Neuronal stem cell (in vitro differentiated cells): ENCODE data around the gene ZNF841.

Experiments used
- DNase-seq: peaks from one replicate; pipeline ENCODE4 v3.0.0-alpha.2; 2013; ENCODE audit warnings: low spot score
- H2AFZ ChIP-seq: one replicate; pipeline ENCODE4 v1.6.1; 2013; ENCODE audit warnings: mild to moderate bottlenecking, low read length, inconsistent platforms
- H2AK5ac ChIP-seq: 2 replicates; pipeline ENCODE4 v1.6.1; 2013; ENCODE audit warnings: low read depth, mild to moderate bottlenecking, inconsistent platforms, low read length, moderate library complexity, mixed read lengths
- H2BK120ac ChIP-seq: 2 replicates; pipeline ENCODE4 v1.6.1; 2013; ENCODE audit warnings: low read depth, mild to moderate bottlenecking, inconsistent platforms, low read length, moderate library complexity, mixed read lengths
- H2BK12ac ChIP-seq: one replicate; pipeline ENCODE4 v1.6.1; 2013; ENCODE audit warnings: low read length, inconsistent platforms
- H2BK15ac ChIP-seq: 2 replicates; pipeline ENCODE4 v1.6.1; 2013; ENCODE audit warnings: mild to moderate bottlenecking, low read length, inconsistent platforms, mixed read lengths
- H2BK5ac ChIP-seq: one replicate; pipeline ENCODE4 v1.6.1; 2013; ENCODE audit warnings: inconsistent platforms, mild to moderate bottlenecking, low read length, moderate library complexity
- H3K14ac ChIP-seq: one replicate; pipeline ENCODE4 v1.6.1; 2013; ENCODE audit warnings: low read length, inconsistent platforms
- H3K18ac ChIP-seq: 2 replicates; pipeline ENCODE4 v1.6.1; 2013; ENCODE audit warnings: low read length, inconsistent platforms
- H3K23ac ChIP-seq: 2 replicates; pipeline ENCODE4 v1.6.1; 2013; ENCODE audit warnings: low read depth, mild to moderate bottlenecking, mixed read lengths, low read length, inconsistent platforms; ENCODE audit not compliant: poor library complexity
- H3K27ac ChIP-seq: replicated peaks from 3 replicates; pipeline ENCODE4 v1.5.1; 2013; ENCODE audit warnings: low read length, inconsistent platforms
- H3K27me3 ChIP-seq, 3 experiments: 2 replicates each; pipeline ENCODE4 v1.6.1; 2013; ENCODE audit warnings: low read length in 3 of 3, mild to moderate bottlenecking in 2 of 3, inconsistent platforms in 1 of 3, low read depth in 1 of 3, mixed read lengths in 1 of 3, moderate library complexity in 1 of 3; ENCODE audit not compliant: control insufficient read depth in 3 of 3, insufficient read depth in 3 of 3
- H3K36me3 ChIP-seq, 2 donors: replicated peaks in 1 of 2; 2 replicates each; pipeline ENCODE4 v1.6.1; 2013; ENCODE audit warnings: low read length in 2 of 2; ENCODE audit not compliant: control insufficient read depth in 2 of 2, insufficient read depth in 2 of 2
- H3K4ac ChIP-seq: 2 replicates; pipeline ENCODE4 v1.6.1; 2013; ENCODE audit warnings: inconsistent platforms, mild to moderate bottlenecking, low read length, moderate library complexity
- H3K4me1 ChIP-seq, 2 donors: 1 replicate in 1 of 2; 2 replicates in 1 of 2; pipeline ENCODE4 v1.6.1; 2013; ENCODE audit warnings: low read length in 2 of 2, low read depth in 1 of 2; ENCODE audit not compliant: control insufficient read depth in 2 of 2, insufficient read depth in 1 of 2
- H3K4me2 ChIP-seq: one replicate; pipeline ENCODE4 v1.6.1; 2013; ENCODE audit warnings: mild to moderate bottlenecking, low read length, inconsistent platforms; ENCODE audit not compliant: insufficient read depth, poor library complexity, severe bottlenecking
- H3K4me3 ChIP-seq, 2 donors: 2 replicates each; pipeline ENCODE4 v1.5.1; 2013; ENCODE audit warnings: low read length in 2 of 2, mild to moderate bottlenecking in 2 of 2, inconsistent platforms in 1 of 2, moderate library complexity in 1 of 2
- H3K79me1 ChIP-seq: one replicate; pipeline ENCODE4 v1.6.1; 2013; ENCODE audit warnings: low read depth, mild to moderate bottlenecking, inconsistent platforms, low read length, moderate library complexity
- H3K9ac ChIP-seq: one replicate; pipeline ENCODE4 v1.6.1; 2013; ENCODE audit warnings: mild to moderate bottlenecking, low read depth, low read length, inconsistent platforms; ENCODE audit not compliant: poor library complexity
- H3K9me3 ChIP-seq, 2 donors: replicated peaks in 1 of 2; 2 replicates each; pipeline versions ENCODE3 to v1.6.1; 2013; ENCODE audit warnings: low read length in 2 of 2, mild to moderate bottlenecking in 2 of 2, inconsistent platforms in 1 of 2, low read depth in 1 of 2, mixed read lengths in 1 of 2, moderate library complexity in 1 of 2; ENCODE audit not compliant: control insufficient read depth in 2 of 2, insufficient read depth in 1 of 2
- H4K8ac ChIP-seq: one replicate; pipeline ENCODE4 v1.6.1; 2013; ENCODE audit warnings: low read depth, mild to moderate bottlenecking, inconsistent platforms, low read length, moderate library complexity
- H4K91ac ChIP-seq: one replicate; pipeline ENCODE4 v1.6.1; 2013; ENCODE audit warnings: low read length, low read depth, mild to moderate bottlenecking, inconsistent platforms; ENCODE audit not compliant: poor library complexity
- WGBS, 2 donors: extraction: QIAGEN DNeasy Blood & Tissue Kit; methylation state at CpG; one replicate each; pipeline ENCODE4 v1.1.7; 2013; ENCODE audit warnings: missing lambda C conversion rate in 2 of 2, mixed read lengths in 1 of 2; ENCODE audit not compliant: insufficient read length in 2 of 2, insufficient replicate concordance in 1 of 2; ENCODE audit errors: extremely low coverage in 2 of 2; 5-methylcytosine and 5-hydroxymethylcytosine counted together

Gene ZNF841

GRCh38 chr19:52140032-52140710 is 44.6 kb upstream of the ZNF841 start:
- Histone ChIP-seq H4K91ac (no peak overlapping the region), H3K9ac (no peak overlapping the region), H2AK5ac (no peak overlapping the region), H3K4me1 (peaks cover 0 to 4% of the 10 kb centered on the region in 2 donors), H2BK12ac (no peak overlapping the region), H3K27me3 (no peaks in the 10 kb centered on the region), H3K27ac (no peak overlapping the region), H2BK5ac (no peak overlapping the region), H3K4me2 (no peak overlapping the region), H3K79me1 (no peaks in the 10 kb centered on the region), H3K23ac (no peak overlapping the region), H3K36me3 (peaks cover 4 to 22% of the 10 kb centered on the region in 2 donors), H3K9me3 (peaks cover 11 to 33% of the 10 kb centered on the region in 2 donors), H3K18ac (no peak overlapping the region), H2AFZ (peak overlapping the region; percentile 83), H2BK15ac (no peak overlapping the region), H3K4ac (no peak overlapping the region), H4K8ac (no peak overlapping the region), H3K14ac (no peak overlapping the region), H2BK120ac (no peak overlapping the region), H3K4me3 (peak overlapping the region in 1 of 2 donors; percentile 77)
- WGBS, 2 donors = no CpG with 5 or more reads among the region's 22 CpGs
- no peak for DNase-seq

- Histone ChIP-seq H3K9me3 (peaks cover 17 to 40% of the 10 kb centered on the region in 2 donors), H3K36me3 (peaks cover 7 to 29% of the 10 kb centered on the region in 2 donors), H2BK12ac (no peak within 1 kb of the TSS), H3K23ac (no peak within 1 kb of the TSS), H2BK15ac (no peak within 1 kb of the TSS), H3K9ac (peak within 1 kb of the TSS; percentile 93), H2AK5ac (no peak within 1 kb of the TSS), H3K27ac (peak within 1 kb of the TSS; percentile 78), H3K18ac (peak within 1 kb of the TSS; percentile 93), H2BK120ac (no peak within 1 kb of the TSS), H4K8ac (no peak within 1 kb of the TSS), H4K91ac (no peak within 1 kb of the TSS), H3K4ac (no peak within 1 kb of the TSS), H3K4me3 (peak within 1 kb of the TSS; percentile 77 to 94), H3K4me1 (peaks cover 0 to 4% of the 10 kb centered on the region in 2 donors), H3K4me2 (peak within 1 kb of the TSS; percentile 73), H3K27me3 (no peaks in the 10 kb centered on the region), H2AFZ (peak within 1 kb of the TSS; percentile 83), H3K14ac (no peak within 1 kb of the TSS), H2BK5ac (no peak within 1 kb of the TSS), H3K79me1 (no peaks in the 10 kb centered on the region)
- no CpG with 5 or more reads among the region's 49 CpGs for WGBS, 2 donors
- DNase-seq = peak; percentile 90
These were observed 43.9 kb upstream of the ZNF841 start, which contains the start of gene ZNF616 for GRCh38 chr19:52139252-52140031. Gene ZNF616, minus strand, starts transcription at chr19:52139938. Its CDS starts 9,426 bp downstream, at chr19:52130512.

GRCh38 chr19:52138983-52139251 is 43.4 kb upstream of the ZNF841 start:
- Histone ChIP-seq H3K9me3 (peaks cover 19 to 45% of the 10 kb centered on the region in 2 donors), H2AFZ (peak overlapping the region; percentile 78), H2AK5ac (no peak overlapping the region), H3K4ac (no peak overlapping the region), H3K9ac (no peak overlapping the region), H2BK15ac (no peak overlapping the region), H3K36me3 (peaks cover 7 to 34% of the 10 kb centered on the region in 2 donors), H2BK5ac (no peak overlapping the region), H3K4me1 (peaks cover 0 to 4% of the 10 kb centered on the region in 2 donors), H3K4me2 (peak overlapping the region; percentile 73), H3K23ac (no peak overlapping the region), H3K27ac (peak overlapping the region; percentile 48), H3K14ac (no peak overlapping the region), H3K18ac (no peak overlapping the region), H3K27me3 (no peaks in the 10 kb centered on the region), H4K8ac (no peak overlapping the region), H4K91ac (no peak overlapping the region), H3K79me1 (no peaks in the 10 kb centered on the region), H2BK12ac (no peak overlapping the region), H3K4me3 (peak overlapping the region; percentile 77 to 94), H2BK120ac (no peak overlapping the region)
- no CpG with 5 or more reads among the region's 7 CpGs for WGBS, 2 donors
- no peak for DNase-seq

- peak overlapping the region; percentile 78 for H2AFZ ChIP-seq
- H3K27ac ChIP-seq = peak overlapping the region; percentile 48
- peak overlapping the region; percentile 73 for H3K4me2 ChIP-seq
- peak overlapping the region; percentile 84 for H3K18ac ChIP-seq
- H3K4me3 ChIP-seq = peak overlapping the region; percentile 77 to 94
- no peak overlapping the region for H2AK5ac ChIP-seq
- no peak overlapping the region for H4K91ac ChIP-seq
- H3K23ac ChIP-seq = no peak overlapping the region
- H3K79me1 ChIP-seq = no peaks in the 10 kb centered on the region
- H2BK5ac ChIP-seq = no peak overlapping the region
- no peaks in the 10 kb centered on the region for H3K27me3 ChIP-seq
- DNase-seq = no peak
- H2BK12ac ChIP-seq = no peak overlapping the region
- H2BK120ac ChIP-seq = no peak overlapping the region
- WGBS, 2 donors = no CpG with 5 or more reads among the region's 14 CpGs
- H3K4ac ChIP-seq = no peak overlapping the region
- no peak overlapping the region for H3K14ac ChIP-seq
- H4K8ac ChIP-seq = no peak overlapping the region
- peaks cover 9 to 39% of the 10 kb centered on the region in 2 donors for H3K36me3 ChIP-seq
- H2BK15ac ChIP-seq = no peak overlapping the region
- H3K9me3 ChIP-seq = peaks cover 19 to 48% of the 10 kb centered on the region in 2 donors
- peaks cover 0 to 4% of the 10 kb centered on the region in 2 donors for H3K4me1 ChIP-seq
- no peak overlapping the region for H3K9ac ChIP-seq
These were observed 42.9 kb upstream of the ZNF841 start for GRCh38 chr19:52138278-52138982.
